Omental fat pad (tissue), 4 donors: ENCODE data around the gene COL16A1. TPM values are rescaled to one million over a fixed set of nuclear protein-coding genes. Genes with fewer than 3 reads are reported as not detected.

Source experiments
- ATAC-seq: fragments of 150-250 bp; one replicate; pipeline ENCODE4 v1.9.1; 2016; ENCODE audit warnings: mild to moderate bottlenecking, moderate library complexity; ENCODE audit not compliant: low FRiP score
- DNase-seq: peaks from one replicate; pipeline ENCODE4 v3.0.0-alpha.2; 2019; ENCODE audit warnings: low spot score
- CTCF ChIP-seq, 3 donors: fragments of 450-650 bp; IDR thresholded peaks; one replicate each; pipeline ENCODE4 v1.5.1; 2016 to 2017; ENCODE audit warnings: antibody characterized with exemption in 3 of 3, mild to moderate bottlenecking in 3 of 3, moderate library complexity in 2 of 3
- total RNA-seq, 4 donors: library from RNA; depleted of rRNA; stranded (reverse); fragments of >200 nt; gene quantifications; one replicate each; pipeline ENCODE4 v1.1.0, GENCODE V29; 2016

COL16A1 gene
- total RNA-seq, 4 donors from 2014 or later: 17.4 to 69.2 (median 21.7) TPM

GRCh38 chr1:31617218-31617915, 86.5 kb downstream of the COL16A1 start, which contains the start of gene HCRTR1:
TSS of gene HCRTR1 (plus strand) at chr1:31617689. CDS start at chr1:31619193, 1,504 bp downstream.
- ATAC-seq: no peak
- no peak for TF ChIP-seq CTCF (IDR thresholded peaks at IDR 0.05)
- no peak for DNase-seq

GRCh38 chr1:31615939-31616338, 87.9 kb downstream of the COL16A1 start:
- TF ChIP-seq CTCF (IDR thresholded peaks at IDR 0.05): no peak
- no peak for DNase-seq
- no peak for ATAC-seq

GRCh38 chr1:31615414-31615813, 88.4 kb downstream of the COL16A1 start:
- no peak for TF ChIP-seq CTCF (IDR thresholded peaks at IDR 0.05)
- ATAC-seq: no peak

GRCh38 chr1:31614414-31615005, 89.3 kb downstream of the COL16A1 start:
- DNase-seq (no peak), ATAC-seq (no peak)
- no peak for TF ChIP-seq CTCF (IDR thresholded peaks at IDR 0.05)

More at GRCh38 chr1:31615414-31615813, 88.4 kb downstream of the COL16A1 start:
- no peak for DNase-seq

GRCh38 chr1:31609514-31610118, 94.2 kb downstream of the COL16A1 start:
- DNase-seq: no peak
- ATAC-seq: no peak
- no peak for TF ChIP-seq CTCF (IDR thresholded peaks at IDR 0.05)

- no peak for ATAC-seq
- DNase-seq: no peak
- TF ChIP-seq CTCF (IDR thresholded peaks at IDR 0.05): no peak
Measured at GRCh38 chr1:31607360-31607759, 96.5 kb downstream of the COL16A1 start.
